ENCODE measurements around the gene NRCAM.
"Not testable (repeated sequence)": the region's sequence is repeated elsewhere in the genome, so short reads cannot be mapped to it uniquely, and the experiment has no call there.

Gene NRCAM

GRCh38 chr7:108479118-108479517 lies 22.9 kb upstream of the NRCAM start:
- no peak for TF ChIP-seq CTCF (conservative IDR thresholded peaks at IDR 0.05; ENCODE audit: low read depth, low read length)
- H3K4me3 ChIP-seq (ENCODE audit: low read depth, low read length) = no peak overlapping the region
- DNase-seq (ENCODE audit: low read depth) = no peak

- no peak overlapping the region for H3K4me3 ChIP-seq (ENCODE audit: low read depth, low read length)
- no peak for DNase-seq (ENCODE audit: low read depth)
- no peak for TF ChIP-seq CTCF (conservative IDR thresholded peaks at IDR 0.05; ENCODE audit: low read depth, low read length)
These were observed 12.0 kb upstream of the NRCAM start for GRCh38 chr7:108468246-108468645.

GRCh38 chr7:108467391-108467790 lies 11.2 kb upstream of the NRCAM start:
- TF ChIP-seq CTCF (conservative IDR thresholded peaks at IDR 0.05; ENCODE audit: low read depth, low read length) = no peak
- H3K4me3 ChIP-seq (ENCODE audit: low read depth, low read length) = no peak overlapping the region
- no peak for DNase-seq (ENCODE audit: low read depth)

- not testable (repeated sequence) for H3K4me3 ChIP-seq (ENCODE audit: low read depth, low read length); DNase-seq (ENCODE audit: low read depth)
These were observed 10.1 kb upstream of the NRCAM start for GRCh38 chr7:108466322-108466721.

GRCh38 chr7:108464743-108465142 lies 8.5 kb upstream of the NRCAM start:
- no peak overlapping the region for H3K4me3 ChIP-seq (ENCODE audit: low read depth, low read length)
- DNase-seq (ENCODE audit: low read depth) = peak; percentile 36
- TF ChIP-seq CTCF (conservative IDR thresholded peaks at IDR 0.05; ENCODE audit: low read depth, low read length) = no peak

- no peak overlapping the region for H3K4me3 ChIP-seq (ENCODE audit: low read depth, low read length)
- no peak for TF ChIP-seq CTCF (conservative IDR thresholded peaks at IDR 0.05; ENCODE audit: low read depth, low read length)
- no peak for DNase-seq (ENCODE audit: low read depth)
These were observed 7.4 kb upstream of the NRCAM start for GRCh38 chr7:108463613-108464012.

GRCh38 chr7:108461840-108462239 lies 5.6 kb upstream of the NRCAM start:
- no peak overlapping the region for H3K4me3 ChIP-seq (ENCODE audit: low read depth, low read length)
- TF ChIP-seq CTCF (conservative IDR thresholded peaks at IDR 0.05; ENCODE audit: low read depth, low read length) = no peak
- DNase-seq (ENCODE audit: low read depth) = no peak

GRCh38 chr7:108460964-108461363 lies 4.7 kb upstream of the NRCAM start:
- TF ChIP-seq CTCF (conservative IDR thresholded peaks at IDR 0.05; ENCODE audit: low read depth, low read length) = no peak
- no peak overlapping the region for H3K4me3 ChIP-seq (ENCODE audit: low read depth, low read length)
- no peak for DNase-seq (ENCODE audit: low read depth)
